Activated T-helper 9 cell treated with anti-CD3 and anti-CD28 coated beads, Interleukin-2, amount 50 U/mL, for 16 hours (primary cell): ENCODE data around the gene FLYWCH1.

Experiments used
- DNase-seq: peaks from one replicate; pipeline ENCODE4 v3.0.0-alpha.2; 2020; ENCODE audit warnings: low read depth

FLYWCH1 gene

DNA sequence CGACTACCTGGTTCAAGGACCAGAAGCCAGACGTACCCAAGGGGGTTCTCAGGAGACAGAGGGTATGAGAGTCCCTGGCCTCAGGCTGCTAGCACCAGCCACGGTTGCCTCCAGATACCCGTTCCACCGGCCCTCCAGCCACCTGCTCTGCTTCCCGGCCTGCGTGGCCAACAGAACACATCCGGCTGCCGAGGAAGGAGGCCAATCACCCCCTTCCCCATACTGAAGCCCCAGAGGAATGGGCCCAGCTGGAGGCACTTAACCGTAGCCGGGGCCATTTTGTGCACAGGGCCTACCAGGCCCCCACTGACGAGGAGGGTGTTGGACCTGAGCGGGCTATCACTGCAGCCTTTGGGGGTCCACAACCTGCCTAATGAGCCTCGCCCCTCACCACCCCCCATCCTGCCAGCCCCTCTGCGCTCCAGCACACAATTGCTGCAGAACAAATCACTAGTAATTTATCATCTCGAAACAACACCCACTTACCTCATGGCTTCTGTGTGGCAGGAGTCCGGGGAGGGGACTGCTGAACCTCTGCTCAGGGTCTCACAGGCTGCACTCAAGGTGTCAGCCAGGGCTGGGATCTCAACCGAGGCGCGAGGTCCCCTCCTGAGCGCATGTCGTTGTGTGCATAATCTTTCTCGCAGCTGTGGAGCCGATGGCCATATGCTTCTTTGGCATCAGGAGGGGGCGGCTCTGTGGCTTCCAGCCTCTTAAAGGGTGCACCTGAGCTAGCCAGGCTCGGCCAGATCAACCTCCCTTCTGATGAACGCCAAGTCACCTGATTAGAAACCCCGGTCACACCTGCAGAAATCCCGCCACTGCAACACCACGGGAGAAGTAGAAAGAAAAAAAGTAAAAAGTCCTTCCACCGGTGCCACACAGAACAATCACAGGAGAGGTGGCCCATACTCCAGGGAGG lies 42.2 kb downstream of the FLYWCH1 start:
- DNase-seq, result no peak

DNA sequence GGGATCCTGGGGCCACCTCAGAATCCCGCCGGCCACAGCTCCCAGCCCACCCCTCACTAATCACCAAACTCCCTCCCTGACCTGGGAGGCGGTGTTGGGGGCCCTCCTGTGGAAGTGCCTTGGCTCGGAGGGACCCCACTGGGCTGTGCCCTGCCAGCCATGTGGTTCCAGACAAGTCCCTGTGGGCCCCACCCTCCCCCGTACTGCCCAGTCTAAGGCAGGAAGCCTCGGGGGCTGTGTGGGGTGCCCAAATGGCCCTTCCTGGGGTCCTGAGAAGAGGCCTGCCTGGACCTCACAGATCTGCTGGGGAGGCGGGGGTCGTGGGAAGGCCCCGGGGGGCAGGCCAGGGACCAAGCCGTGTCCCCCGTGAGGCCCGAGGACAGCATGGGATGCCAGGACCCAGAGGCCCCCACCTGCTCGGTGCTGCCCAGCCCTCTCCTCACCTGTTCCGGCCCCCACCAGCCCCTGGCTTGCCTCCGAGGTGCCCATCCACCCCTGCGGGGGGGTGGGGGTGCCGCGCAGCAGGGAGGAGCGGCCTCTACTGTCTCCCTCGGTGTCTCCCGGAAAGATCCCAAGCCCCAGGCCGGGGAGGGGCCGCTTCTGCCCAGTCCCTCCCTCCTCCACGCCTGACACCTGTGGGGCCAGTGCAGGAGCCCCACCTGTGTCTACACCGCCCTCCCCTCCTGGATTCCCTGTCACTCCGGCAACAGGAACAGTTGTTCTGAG lies 43.1 kb downstream of the FLYWCH1 start:
- no peak for DNase-seq

DNA sequence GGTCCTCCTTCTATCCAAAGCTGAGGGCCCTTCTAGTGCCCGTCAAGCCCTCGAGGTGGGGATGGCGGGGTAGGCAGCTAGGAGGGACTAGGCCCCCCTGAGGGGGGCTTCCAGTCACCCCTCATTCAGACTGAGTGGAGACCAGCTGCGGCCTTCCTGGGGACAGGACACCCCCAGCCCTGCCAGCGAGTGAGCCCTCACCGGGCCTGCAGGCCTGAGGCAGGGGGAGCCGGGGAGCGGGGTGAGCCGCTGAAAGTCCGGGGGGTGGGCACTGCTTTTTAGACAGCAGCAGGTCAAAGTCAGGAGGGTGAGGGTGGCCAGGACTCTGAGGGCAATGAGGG lies 43.7 kb downstream of the FLYWCH1 start:
- DNase-seq, result no peak

DNA sequence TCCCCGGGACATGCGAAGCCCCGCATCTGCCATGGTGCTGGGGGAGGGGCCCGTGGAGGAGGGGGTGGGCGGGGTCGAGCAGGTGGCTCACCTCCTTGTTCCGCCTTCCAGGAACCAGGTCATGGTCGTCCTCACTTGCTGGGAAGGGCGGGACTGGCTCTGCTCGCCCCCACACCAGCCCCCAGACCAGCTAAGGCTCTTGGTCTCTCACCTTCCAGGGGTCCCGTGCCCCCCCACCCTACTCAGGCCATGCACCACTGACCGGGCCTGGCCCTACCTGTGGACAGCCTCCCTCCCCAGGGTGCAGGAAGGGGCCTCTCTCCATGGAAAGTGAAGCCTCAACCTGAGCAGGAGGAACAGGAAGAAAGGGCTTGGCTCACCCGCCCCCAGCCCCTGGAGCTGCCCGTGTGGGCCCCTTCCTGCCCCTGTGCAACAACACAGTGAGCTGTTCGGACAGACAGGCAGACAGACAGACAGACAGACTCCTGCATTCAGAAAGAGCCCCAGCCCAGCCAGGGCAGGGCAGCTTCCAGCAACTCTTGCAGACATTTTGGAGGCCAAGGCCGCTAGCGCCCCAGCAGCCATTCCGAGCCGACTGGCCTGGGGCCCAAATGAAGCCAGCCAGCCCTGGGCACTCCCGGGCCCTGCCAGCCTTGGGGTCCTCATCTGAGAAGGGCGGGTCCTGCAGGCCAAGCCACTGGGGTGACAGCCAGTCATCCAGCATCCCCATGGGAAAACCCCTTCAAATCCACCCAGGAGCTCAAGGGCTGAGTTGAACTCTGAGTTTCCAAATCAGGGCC lies 44.2 kb downstream of the FLYWCH1 start:
- DNase-seq, result no peak

DNA sequence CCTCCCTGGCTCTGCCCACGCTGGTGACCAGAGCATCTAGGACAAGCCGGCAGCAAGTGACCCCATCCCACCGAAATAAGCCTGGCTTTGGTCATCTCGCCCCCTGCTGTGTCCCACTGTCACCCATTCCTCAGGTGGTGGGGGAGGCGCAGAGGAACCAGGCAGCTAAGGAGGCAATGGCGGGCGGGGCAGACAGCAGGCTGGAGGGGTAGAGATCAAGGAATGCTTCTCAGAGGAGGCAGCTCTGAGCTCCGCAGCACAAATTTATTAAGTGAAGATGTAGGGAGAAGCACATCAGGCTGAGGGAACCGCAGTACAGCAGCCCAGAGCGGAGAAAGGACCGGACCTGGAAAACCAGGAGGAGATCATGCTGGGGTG lies 44.8 kb downstream of the FLYWCH1 start:
- no peak for DNase-seq

DNA sequence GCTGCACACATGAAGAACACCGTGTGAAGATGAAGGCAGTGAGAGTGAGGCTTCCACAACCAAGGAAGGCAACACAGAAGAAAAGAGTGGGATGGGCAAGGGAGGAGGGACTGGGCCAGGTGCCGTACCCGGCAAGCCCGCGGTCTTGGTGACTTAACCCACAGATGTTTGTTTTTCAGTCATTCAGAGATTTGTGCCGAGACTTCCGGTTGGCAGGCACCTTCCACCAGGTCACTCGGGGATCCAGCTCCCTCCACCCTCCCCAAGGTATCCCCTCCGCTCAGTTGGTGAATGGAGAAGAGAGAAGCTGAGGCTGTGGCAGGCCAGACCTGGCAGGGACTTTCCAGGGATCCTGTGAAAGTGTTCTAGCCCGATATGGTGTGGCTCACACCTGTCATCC lies 47.5 kb downstream of the FLYWCH1 start:
- no peak for DNase-seq

DNA sequence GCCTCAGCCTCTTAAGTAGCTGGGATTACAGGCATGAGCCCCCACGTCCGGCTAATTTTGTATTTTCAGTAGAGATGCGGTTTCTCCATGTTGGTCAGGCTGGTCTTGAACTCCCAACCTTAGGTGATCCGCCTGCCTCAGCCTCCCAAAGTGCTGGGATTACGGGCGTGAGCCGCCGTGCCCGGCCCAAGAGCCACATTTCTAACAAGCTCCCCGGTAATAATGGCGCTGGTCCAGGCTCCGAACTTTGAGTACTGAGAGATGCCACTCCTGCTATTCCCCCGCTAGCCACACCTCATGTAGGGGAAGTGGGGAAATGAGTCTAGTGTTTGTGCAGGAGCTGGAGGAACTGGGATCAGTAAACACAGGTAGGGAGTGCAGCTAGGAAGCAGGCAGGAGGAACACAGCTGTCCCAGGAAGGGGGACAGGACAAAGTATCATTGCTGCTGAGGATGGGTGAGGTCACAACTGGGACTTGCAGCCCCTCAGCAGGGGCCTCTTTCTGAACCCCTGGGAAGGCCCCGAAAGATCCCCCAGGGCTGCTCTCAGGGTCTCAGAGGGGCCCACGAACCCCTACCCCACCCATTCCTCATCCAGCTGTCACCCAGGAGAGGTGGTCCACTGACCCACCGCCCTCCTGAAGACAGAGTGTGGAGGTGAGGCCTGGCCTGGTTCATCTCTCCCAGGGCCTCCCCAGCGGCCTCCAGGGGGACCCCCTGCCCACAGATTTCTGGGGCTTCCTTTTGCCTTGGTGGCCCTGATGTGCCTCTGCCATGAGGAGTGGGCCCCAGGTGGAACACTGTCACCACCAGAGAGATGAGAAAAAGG lies 48.7 kb downstream of the FLYWCH1 start:
- DNase-seq, result no peak

DNA sequence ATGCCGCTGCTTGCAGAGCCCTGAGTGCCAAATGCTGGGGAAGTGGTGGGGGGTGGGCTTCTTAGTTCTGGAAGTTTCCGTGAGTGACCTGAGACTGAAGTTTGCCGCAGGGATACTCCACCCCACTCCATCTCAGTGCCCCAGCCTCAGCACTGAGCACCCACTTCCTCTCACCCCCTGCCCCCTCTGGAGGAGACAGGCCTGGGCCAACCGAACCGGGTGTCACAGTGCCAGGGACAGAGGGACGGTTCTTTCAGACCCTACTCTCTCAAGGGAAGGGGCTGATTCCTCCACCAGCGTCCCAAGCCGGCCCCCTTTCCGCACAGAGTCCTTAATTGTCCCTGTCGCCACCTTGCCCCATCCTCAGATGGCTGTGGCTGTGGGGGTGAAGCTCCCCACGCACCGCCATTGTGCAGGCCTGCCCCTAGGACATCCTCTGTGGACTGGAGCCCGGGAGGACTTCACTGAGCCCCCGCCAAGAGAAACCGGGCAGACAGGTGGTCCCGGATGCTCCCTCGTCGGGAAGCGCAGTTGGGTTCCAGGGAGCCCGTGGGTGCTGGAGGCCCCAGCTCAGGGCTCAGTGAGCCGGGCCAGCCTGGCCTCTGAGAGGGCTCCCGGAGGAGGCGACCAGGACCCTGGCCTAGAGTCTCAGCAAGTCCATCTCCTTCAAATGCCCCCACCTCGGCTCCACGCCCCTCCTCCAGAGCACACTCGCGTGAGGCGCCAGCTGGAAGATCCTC lies 50.8 kb downstream of the FLYWCH1 start:
- no peak for DNase-seq

DNA sequence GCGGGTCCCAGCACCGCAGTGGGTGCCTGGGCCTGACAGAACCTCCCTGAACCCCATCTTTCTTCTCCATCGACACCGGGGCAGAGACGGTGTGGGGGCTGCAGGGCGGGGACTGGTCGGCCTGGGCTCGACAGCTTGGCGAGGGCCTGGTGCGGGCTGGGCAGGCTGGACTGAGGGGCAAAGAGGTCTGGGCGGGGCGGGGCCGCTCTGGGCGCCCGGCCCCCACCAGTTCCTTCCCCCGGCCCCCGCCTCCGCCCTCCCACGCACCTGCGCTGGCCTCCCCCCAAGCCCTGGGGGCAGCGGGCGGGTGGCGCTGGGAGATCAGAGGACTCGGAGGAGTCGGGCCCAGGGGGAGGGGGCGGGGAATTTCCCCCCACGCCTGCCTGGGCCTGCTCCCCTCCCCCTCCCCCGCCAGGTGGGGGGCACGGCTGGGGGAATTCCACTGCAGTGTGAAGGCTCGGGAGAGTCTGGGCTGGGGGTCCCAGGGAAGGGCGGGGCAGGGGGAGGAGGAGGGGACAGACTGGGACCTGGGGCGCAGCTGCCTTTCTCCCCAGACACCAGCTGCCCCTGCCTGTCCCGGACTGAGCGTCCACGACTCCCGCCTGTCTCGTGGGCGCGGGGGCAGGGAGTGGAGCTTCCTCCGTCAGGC lies 51.5 kb downstream of the FLYWCH1 start:
- DNase-seq, result no peak

DNA sequence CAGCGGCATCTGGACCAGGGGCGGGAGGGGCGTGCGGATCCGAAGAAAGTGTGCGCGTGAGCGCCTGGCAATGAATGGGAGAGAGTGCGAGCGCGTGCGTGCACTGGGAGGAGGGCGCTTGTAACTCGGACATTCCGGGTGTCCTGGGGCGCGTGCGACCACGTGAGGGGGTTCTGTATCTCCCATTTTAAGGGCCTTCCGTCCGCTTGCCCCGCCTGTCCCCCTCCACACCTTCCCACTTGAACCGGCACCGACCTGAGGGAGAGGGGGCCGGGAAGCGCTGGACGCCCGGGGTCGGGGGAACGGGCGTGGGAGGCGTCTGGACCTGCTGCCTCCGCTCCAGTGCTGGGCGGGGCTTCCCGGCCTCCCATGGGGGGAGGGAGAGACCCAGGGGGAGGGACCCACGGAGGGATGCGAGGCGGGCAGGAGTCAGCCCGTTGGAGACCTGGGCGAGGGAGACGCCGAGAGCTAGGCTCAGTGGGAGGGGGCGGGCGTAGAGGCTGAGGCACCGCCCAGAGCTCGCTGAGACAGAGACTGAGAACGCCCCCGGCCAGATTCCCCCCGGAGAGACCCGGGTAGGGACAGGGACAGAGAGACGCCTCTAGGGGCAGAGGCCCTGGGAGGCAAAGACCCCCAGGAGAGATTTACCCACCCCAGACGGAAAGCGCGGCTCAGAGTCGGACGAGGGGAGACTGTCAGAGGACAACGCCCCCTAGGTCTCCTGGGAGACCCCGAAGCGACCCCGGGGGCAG lies 52.2 kb downstream of the FLYWCH1 start, which contains the start of gene KREMEN2:
KREMEN2 (plus strand) TSS at position 553 of the 752 bp plus-strand sequence. CDS start 246 bp downstream, outside the sequence.
- no peak for DNase-seq

DNA sequence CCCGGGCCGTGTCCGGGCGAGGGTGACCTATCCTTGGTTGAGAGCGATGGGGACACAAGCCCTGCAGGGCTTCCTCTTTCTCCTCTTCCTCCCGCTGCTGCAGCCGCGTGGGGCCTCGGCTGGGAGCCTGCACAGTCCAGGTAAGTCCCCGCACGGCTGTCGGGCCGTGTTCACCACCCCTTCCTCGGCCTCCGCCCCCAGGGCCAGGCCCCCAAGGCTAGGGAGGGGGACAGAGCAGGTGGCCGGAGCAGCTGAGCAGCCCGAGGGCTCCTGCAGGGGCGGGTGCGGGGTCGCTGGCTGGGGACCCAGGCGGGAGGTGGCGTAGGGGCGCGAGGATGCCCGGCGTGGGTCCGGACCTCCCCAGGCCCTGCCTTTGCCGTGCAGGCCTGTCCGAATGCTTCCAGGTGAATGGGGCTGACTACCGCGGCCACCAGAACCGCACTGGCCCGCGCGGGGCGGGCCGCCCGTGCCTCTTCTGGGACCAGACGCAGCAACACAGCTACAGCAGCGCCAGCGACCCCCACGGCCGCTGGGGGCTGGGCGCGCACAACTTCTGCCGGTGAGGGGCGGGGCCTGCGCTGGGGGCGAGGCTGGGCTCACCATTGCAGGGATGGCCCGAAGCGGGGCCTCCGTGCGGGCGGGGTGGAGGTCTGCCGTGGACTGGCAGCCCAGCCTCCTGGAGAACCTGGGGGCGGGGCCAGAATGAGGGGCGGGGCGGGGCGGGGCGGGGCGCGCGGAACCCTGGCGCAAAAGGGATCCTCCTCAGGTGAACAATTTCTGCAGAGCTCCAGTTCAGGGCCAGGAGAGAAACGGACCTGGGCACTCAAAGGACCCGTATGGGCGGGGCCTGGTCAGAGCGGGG lies 53.0 kb downstream of the FLYWCH1 start:
- no peak for DNase-seq

DNA sequence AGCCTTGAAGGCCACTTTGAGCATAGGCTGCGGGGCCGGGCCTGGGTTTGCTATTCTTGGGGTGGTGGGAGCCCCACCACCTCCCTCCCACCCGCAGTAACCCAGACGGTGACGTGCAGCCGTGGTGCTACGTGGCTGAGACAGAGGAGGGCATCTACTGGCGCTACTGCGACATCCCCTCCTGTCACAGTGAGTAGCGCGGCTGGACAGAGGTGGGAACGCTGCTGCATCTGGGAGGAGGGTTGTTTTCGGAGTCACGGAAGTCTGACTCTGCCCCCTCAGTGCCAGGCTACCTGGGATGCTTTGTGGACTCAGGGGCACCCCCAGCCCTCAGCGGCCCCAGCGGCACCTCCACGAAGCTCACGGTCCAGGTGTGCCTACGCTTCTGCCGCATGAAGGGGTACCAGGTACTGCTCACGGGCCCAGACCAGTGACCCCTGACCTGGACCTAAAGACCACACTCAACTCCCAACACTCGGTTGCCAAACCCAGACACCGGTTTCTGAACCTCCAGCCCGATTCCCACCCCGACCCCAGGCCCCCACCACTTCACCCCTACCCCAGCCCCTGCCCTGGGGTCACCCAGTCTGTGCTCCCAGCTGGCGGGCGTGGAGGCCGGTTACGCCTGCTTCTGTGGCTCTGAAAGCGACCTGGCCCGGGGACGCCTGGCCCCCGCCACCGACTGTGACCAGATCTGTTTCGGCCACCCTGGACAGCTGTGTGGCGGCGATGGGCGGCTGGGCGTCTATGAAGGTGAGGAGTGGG lies 54.5 kb downstream of the FLYWCH1 start:
- no peak for DNase-seq

DNA sequence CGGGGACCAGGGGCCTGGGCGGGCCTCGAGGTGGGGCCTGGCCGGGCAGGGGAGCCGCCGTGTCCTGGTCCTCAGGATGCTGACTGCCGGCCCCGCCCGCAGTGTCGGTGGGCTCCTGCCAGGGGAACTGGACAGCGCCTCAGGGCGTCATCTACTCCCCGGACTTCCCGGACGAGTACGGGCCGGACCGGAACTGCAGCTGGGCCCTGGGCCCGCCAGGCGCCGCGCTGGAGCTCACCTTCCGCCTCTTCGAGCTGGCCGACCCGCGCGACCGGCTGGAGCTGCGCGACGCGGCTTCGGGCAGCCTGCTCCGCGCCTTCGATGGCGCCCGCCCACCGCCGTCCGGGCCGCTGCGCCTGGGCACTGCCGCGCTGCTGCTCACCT lies 55.1 kb downstream of the FLYWCH1 start:
- DNase-seq, result no peak

DNA sequence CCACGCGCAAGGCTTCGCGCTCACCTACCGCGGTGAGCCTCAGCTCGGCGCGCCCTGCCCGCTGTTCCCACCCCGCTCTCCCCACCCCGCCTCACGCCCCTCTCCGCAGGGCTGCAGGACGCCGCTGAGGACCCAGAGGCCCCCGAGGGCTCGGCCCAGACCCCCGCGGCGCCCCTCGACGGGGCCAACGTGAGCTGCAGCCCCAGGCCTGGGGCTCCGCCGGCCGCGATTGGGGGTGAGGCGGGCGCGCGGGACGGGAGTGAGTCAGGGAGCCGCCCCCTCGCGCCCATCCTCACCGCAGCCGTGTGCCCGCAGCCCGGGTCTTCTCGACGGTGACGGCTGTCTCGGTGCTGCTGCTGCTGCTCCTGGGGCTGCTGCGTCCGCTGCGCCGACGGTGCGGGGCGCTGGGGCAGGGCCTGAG lies 55.5 kb downstream of the FLYWCH1 start:
- no peak for DNase-seq

DNA sequence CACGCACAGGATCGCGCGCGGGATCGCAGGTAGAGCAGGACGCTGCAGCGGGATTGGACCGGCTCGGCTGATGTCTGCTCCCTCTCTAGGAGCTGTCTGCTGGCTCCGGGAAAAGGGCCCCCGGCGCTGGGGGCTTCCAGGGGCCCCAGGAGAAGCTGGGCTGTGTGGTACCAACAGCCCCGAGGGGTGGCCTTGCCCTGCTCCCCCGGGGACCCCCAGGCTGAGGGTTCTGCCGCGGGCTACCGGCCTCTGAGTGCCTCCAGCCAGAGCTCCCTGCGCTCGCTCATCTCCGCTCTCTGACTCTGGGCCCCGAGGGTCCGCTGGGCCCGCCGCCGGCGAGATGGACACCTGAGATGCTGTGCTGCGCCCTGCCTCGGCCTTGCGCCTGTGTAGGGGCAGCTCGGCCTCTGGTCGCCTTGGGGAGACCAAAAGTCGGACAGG lies 56.0 kb downstream of the FLYWCH1 start:
- DNase-seq, result no peak

DNA sequence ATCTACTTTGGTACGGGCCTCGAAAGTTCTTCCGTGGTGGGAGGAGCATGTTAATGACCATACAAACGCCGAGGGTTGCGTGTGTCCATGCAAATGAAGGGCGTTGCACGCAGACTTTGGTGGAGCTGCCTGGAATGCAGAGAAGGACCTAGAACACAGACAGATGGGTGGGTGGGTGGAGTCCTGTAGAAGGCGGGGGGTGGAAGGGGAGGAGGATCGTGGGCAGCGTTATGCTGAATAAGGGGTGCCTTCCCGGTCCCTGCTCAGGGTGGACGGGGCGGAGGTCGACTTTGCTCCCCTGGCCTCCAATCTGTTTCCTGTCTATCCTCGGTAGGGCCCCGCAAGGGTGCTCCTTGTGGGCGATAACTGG lies 56.6 kb downstream of the FLYWCH1 start:
- no peak for DNase-seq

DNA sequence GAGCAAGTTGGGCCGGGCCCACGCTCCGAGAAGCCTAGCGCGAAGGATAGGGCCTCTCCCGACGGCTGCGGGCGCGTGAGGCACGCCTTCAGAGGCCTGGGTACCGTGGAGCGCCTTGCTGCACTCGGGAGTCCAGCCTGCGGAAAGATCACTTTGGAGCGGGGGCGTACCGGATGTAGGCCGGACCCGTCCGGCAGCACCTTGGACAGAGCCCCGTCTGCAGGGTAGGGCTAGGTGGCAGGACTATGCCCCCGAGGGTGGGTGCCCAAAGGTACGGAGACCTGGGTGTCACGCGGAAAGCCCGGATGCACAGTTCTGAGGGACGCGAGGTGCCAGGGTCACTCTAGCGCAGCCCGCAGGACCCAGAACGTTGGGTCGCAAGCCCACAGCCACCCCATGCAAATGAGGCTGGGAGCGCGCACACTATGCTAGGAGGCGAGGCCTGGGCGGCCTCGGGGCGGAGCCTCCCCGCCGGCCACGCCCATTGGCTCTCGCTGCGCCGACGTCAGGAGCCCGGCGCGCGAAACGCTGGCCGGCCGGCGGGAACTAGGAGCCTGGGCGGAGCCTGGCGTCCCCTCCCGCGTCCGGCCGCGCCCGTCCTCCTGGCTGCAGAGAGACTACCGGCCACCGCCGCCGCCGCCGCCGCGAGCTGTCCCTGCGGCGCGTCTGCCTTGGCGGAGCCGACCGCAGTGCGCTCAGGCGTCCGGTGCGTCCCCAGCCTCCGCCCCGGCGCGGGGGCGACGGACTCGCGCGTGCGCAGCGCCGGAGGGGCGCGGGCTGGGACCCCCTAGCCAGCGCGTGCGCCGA lies 57.2 kb downstream of the FLYWCH1 start, which contains the start of gene PAQR4:
PAQR4 (plus strand) TSS at position 611 of the 807 bp plus-strand sequence. CDS start 327 bp downstream, outside the sequence.
- peak; percentile 68 for DNase-seq
